ENCODE measurements around the gene CSNK1D. TPM values are rescaled to one million over a fixed set of nuclear protein-coding genes. Genes with fewer than 3 reads are reported as not detected.

The CSNK1D gene
- total and polyA plus RNA-seq, 9 donors, result 46.0 to 160 (median 121) TPM

GRCh38 chr17:82271401-82271800 lies 2.1 kb downstream of the CSNK1D start:
- peaks cover 19% of the 10 kb centered on the region for H3K4me1 ChIP-seq (ENCODE audit: insufficient read depth)
- H3K27me3 ChIP-seq, result no peaks in the 10 kb centered on the region
- DNase-seq, result no peak
- intact Hi-C loops (cut with DNase I), result no loop called here
- H3K36me3 ChIP-seq, result no peaks in the 10 kb centered on the region
- no peaks in the 10 kb centered on the region for H3K9me3 ChIP-seq
- H3K4me3 ChIP-seq, result no peak overlapping the region
- 64 to 73% (median 67%) methylated on average over 6 of the region's 6 CpGs for WGBS, 3 donors
- no peak overlapping the region for H3K27ac ChIP-seq
- TF ChIP-seq CTCF (IDR thresholded peaks at IDR 0.05), result no peak
- no peak for TF ChIP-seq POLR2A (IDR thresholded peaks at IDR 0.05)
- TF ChIP-seq EP300 (IDR thresholded peaks at IDR 0.05), result no peak

DNA sequence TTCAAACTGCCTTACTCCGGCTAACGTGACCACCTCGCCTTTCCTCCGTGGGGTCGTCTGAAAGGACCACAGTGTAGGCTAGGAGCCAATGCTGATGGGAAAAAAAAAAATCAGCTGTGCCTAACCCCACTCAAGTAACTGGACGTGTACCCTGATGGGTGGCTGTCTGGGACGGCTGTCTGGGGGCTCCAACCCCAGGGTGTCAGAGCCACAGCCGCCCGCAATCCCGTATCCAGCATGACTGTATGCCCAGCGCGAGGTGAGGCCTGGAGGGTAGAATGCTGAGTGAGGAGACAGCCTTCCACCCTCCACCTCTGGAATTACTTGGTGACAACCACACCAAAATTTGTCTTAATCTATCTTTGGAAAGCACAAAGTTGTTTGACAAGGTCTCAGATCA lies 2.8 kb downstream of the CSNK1D start:
- 73 to 79% (median 78%) methylated on average over 12 of the region's 12 CpGs for WGBS, 3 donors

DNA sequence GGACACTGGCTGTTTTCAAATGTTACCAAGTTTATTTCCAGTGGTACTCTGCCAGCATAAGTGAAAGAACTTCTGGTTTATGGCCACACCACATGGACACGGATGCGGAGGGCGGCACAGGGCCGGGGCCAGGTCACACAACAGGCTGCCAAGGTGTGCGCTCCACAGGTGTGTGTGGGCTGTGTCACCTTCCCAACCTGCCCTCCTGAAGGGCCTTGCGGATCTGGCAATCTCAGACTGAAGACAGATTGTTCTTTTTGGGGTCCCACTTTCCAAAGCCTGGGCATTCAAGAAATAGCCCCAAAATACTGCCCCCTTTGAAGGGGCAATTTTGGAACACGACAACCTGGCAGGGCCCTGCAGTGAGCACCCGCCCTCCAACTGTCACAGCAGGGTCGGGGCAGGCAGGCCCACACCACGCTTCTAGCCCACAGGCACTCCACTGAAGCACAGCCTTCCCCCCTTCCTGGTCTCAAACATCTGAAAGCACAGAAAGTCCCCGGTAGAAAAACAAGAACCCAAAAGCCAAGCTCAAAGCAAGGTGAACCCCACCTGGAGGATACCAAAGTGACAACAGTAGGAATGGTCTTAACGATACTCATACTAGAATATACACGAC lies 3.5 kb downstream of the CSNK1D start:
- Histone ChIP-seq H3K27ac (no peak overlapping the region), H3K4me1 (ENCODE audit: insufficient read depth) (peaks cover 19% of the 10 kb centered on the region), H3K9me3 (no peaks in the 10 kb centered on the region), H3K27me3 (no peaks in the 10 kb centered on the region), H3K36me3 (no peaks in the 10 kb centered on the region), H3K4me3 (no peak overlapping the region)
- no peak for DNase-seq
- TF ChIP-seq POLR2A (IDR thresholded peaks at IDR 0.05) (no peak), CTCF (IDR thresholded peaks at IDR 0.05) (no peak), EP300 (IDR thresholded peaks at IDR 0.05) (no peak)
- WGBS, 3 donors, result 67 to 76% (median 75%) methylated on average over 13 of the region's 13 CpGs
- intact Hi-C loops (cut with DNase I), result no loop called here

More for the DNA sequence above, 2.8 kb downstream of the CSNK1D start:
- TF ChIP-seq EP300 (IDR thresholded peaks at IDR 0.05) (no peak), CTCF (IDR thresholded peaks at IDR 0.05) (no peak), POLR2A (IDR thresholded peaks at IDR 0.05) (no peak)
- Histone ChIP-seq H3K36me3 (no peaks in the 10 kb centered on the region), H3K4me1 (ENCODE audit: insufficient read depth) (peaks cover 19% of the 10 kb centered on the region), H3K27ac (no peak overlapping the region), H3K9me3 (no peaks in the 10 kb centered on the region), H3K4me3 (no peak overlapping the region), H3K27me3 (no peaks in the 10 kb centered on the region)
- intact Hi-C loops (cut with DNase I), result no loop called here
- no peak for DNase-seq

DNA sequence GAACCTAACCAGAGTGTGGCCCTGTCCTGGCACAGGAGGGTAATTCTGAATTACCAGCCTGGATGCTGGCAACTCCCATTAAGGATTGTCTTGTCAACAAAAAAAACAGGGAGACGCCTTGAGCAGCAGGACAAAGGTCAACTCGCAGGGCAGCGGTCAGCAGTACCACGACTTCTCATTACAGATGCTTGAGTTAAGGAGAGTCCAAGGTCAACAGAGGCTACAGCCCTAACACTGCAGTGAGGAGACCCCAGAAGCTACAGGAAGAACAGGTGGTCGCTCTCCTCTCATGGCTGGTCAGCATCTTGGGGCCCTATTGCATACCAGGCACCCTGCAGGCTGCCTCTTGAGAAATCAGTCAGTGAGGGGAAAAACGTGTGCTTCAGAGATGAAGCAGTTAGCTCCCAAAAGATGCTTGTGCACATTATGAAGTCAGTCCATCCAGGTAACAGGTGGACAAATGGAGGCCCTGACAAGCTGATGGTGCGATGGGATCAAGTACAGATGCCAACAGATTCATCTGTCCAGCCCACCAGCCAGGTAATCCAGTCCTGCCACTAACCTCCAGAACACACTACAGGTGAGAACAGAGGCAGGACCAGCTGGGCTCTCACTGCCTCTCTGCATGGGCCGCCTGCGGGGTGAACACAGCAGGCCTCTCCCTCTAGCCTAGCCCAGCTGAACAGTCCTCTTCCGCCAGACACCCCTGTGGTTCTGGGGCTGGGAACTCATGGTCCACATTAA lies 4.2 kb downstream of the CSNK1D start:
- no peak for DNase-seq
- TF ChIP-seq CTCF (IDR thresholded peaks at IDR 0.05) (no peak), EP300 (IDR thresholded peaks at IDR 0.05) (no peak), POLR2A (IDR thresholded peaks at IDR 0.05) (no peak)
- 64 to 67% (median 65%) methylated on average over 10 of the region's 10 CpGs for WGBS, 3 donors
- no peak overlapping the region for H3K4me3 ChIP-seq
- H3K4me1 ChIP-seq (ENCODE audit: insufficient read depth), result peaks cover 19% of the 10 kb centered on the region
- no peaks in the 10 kb centered on the region for H3K9me3 ChIP-seq
- no peaks in the 10 kb centered on the region for H3K27me3 ChIP-seq
- intact Hi-C loops (cut with DNase I), result no loop called here
- no peak overlapping the region for H3K27ac ChIP-seq
- H3K36me3 ChIP-seq, result no peaks in the 10 kb centered on the region

Measured in ovary (tissue), 9 donors.